ENCODE results near the gene B9D2.

DNA sequence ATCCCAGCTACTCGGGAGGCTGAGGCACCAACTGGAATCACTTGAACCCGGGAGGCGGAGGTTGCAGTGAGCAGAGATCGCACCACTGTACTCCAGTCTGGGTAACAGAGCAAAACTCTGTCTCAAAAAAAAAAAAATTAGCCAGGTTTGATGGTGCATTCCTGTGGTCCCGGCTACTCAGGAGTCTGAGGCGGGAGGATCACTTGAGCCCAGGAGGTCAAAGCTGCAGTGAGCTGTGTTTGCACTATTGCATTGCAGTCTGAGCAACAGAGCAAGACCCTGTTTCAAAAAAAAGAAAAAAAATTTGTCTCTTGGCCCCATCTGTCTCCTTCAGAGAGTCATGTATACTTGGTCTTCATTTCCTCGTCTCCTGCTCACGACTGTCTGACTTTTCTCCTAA lies 52.3 kb downstream of the B9D2 start:
- TF ChIP-seq EZH2 (IDR thresholded peaks at IDR 0.05; ENCODE audit: borderline replicate concordance, low read length) (no peak), CTCF (conservative IDR thresholded peaks at IDR 0.05 in 1 of 2, IDR thresholded peaks at IDR 0.05 in 1 of 2; ENCODE audit: extremely low read depth in 1 of 2, insufficient read depth in 1 of 2, low read depth in 1 of 2, low read length in 2 of 2) (no peak)

Measured in mammary epithelial cell (primary cell).